GM21381 (cell line): ENCODE data around the gene ANKS4B.
"Not testable (repeated sequence)": the region's sequence is repeated elsewhere in the genome, so short reads cannot be mapped to it uniquely, and the experiment has no call there.

ENCODE experiments used
- ATAC-seq: cut with Tn5 transposase; IDR thresholded peaks from one replicate; pipeline ENCODE4 v1.9.1; 2021; ENCODE audit warnings: mild to moderate bottlenecking, moderate library complexity; ENCODE audit not compliant: unreplicated experiment

Gene ANKS4B

DNA sequence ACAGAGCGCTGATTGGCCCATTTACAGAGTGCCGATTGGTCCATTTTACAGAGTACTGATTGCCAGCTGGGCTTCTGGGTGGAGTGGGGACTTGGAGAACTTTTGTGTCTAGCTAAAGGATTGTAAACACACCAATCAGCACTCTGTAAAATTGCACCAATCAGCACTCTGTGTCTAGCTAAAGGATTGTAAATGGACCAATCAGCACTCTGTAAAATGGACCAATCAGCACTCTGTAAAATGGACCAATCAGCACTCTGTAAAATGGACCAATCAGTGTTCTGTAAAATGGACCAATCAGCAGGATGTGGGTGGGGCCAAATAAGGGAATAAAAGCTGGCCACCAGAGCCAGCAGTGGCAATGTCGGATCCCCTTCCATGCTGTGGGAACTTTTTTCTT, 56.3 kb downstream of the ANKS4B start:
- not testable (repeated sequence) for ATAC-seq

DNA sequence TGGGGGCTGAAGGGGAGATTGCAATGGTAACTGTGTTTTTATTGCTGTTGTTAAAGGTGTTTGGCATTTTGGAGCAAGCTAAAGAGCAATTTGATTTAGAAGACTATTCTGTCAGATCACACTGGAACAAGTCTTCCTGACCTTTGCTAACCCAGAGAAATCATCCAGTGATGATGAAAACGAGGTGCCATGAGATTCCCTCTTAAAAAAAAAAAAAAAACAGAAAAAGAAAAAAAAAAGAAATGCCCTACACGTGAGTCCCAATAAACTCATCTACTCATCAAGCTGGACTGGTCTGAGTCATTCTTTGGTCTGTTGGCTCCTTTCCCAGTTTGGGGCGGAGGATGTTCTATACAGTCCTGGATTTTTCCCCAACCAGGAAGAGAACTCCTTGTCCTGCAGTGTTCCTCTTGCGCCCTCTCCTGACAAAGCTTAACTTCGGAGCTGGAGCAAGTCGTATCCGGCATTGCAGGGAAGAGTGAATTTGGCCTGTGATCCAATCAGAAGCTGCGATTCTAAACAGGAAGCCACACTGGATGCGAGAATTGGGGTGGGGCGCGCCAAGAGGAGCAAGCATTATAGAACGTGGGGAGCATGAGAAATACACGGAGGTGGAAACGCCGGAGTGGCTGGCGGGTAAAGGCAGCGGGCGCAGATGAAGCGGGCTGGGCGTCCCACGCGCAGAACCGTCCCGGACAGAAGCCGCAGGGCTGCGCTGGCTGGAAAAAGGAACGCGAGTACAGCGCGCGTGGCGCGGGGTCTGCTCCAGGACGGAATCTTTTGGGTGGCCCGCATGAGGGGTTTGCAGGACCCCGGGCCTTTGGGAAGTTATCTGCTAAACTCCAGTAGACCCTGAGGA, 67.0 kb downstream of the ANKS4B start:
- ATAC-seq: peak; percentile 51

DNA sequence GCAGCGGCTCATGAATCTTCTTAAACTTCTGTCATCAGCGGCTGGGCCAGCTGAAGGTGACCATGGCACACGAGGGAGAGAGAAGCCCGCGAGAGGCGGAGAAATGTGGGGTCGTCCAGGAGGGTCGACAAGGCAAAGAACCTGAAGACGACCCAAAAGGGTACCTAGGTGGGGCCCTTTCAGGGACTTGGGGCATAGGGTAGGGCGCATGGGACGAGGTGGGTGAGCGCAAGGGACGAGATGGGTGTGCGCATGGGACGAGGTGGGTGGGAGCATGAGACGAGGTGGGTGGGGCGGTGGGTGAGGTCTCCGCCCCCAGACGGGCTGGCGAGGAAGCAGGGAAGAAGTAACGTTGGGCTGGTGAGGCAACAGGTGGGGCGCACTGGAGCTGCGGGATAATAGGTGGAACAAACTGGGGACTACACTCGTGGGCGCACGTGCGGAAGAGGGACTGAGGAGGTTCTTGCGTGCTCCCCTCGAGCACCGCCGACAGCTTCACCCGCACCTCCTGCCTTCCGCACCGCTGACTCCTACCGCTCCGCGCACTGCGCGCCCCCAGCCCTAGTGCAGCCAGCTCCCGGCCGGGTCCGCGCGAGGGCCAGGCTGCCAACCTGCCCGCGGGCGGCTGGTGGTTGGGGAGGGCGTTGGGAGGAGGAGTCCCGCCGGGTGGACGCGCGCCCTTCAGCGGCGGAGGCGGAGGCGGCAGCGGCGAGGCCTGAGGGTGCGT, 67.8 kb downstream of the ANKS4B start:
- peak; percentile 60 for ATAC-seq

DNA sequence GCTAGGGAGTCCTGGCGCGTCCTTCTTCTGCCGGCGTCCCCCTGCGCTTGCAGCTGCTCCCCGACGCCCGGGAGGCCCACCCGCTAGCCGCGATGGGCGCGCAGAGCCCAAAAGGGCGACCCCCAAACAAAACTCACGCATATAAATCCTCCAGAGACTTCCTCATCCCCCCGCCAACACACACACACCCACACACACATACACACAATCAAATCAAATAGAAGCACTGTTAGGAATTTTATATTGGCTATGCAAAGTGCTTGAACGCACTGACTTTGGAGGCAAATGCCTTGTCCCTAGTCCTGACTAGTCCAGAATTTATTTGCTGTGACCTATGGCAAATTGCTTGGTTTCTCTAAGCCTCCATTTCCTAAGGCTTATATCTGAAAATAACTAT, 68.4 kb downstream of the ANKS4B start:
- ATAC-seq: no peak

DNA sequence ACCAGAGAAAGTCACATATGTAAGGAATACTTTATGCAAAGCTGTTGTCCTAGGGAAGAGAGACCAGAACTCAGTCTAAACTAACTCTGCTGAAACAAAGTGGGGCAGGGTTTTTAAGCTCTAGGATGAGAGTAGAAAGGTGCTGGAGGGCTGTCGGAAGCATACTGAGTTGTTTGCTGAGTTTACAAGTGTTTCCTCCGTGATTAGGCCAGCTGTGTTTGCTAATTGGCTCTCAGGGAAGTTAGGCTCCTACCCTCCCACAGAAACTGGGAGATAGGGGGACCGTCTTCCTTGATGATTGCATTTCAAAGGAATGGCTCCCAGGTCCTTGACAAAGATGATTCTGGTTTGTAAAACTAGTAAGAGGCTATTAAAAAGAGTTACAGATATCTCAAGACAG, 69.0 kb downstream of the ANKS4B start:
- ATAC-seq: no peak

DNA sequence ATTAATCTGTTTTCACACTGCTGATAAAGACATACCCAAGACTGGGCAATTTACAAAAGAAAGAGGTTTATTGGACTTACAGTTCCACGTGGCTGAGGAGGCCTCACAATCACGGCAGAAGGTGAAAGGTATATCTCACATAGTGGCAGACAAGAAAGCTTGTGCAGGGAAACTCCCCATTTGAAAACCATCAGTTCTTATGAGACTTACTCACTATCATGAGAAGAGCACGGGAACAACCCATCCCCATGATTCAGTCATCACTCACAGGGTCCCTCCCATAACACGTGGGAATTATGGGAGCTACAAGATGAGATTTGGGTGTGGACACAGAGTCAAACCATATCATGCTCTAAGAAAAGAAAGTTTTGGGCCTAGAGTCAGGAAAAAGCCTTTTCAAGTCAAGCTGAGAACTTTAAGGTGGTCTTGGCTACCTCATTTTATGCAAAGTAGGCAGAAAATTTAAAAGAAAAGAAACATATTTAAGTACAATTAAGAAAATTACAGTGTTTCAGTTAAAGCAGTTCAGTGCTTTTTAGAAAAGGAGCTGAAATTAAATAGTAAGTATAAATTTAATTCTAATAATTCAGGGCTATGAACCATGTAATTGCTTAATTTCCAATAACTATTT, 69.5 kb downstream of the ANKS4B start:
- no peak for ATAC-seq
